ENCODE measurements around the gene B4GALNT1.
A peak's percentile ranks its signal among the peaks of the same experiment; 100 is the strongest.

Gene B4GALNT1

DNA sequence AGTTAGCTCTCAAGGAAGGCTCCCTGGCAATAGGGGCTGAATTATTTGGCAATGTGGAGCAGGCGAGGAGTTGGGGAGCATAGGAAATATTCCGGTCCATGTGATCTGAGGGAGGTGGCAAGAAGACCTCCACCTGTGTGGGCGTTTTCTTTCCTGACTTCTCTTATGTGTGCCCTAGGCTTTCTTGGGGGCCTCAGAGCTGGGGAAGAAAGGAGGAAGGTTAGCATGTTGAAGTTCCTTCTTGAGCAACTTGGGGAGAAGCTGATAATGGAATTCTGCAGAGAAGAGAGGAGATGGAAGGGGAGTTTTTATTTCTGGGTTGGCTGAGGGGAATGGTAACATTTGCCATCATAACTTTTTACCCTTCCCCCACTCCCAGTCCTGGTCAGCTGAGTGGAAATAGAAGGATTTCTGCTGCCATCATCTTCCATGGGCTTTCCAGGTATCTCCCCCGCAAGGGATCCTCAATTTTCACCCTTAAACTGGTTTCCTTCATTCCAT is 27.1 kb downstream of the B4GALNT1 start:
- peaks cover 4% of the 10 kb centered on the region for H3K27me3 Mint-ChIP-seq (ENCODE audit: low read depth)
- H3K36me3 Mint-ChIP-seq (ENCODE audit: low read depth) = peaks cover 45% of the 10 kb centered on the region
- TF ChIP-seq, protein P1, sequence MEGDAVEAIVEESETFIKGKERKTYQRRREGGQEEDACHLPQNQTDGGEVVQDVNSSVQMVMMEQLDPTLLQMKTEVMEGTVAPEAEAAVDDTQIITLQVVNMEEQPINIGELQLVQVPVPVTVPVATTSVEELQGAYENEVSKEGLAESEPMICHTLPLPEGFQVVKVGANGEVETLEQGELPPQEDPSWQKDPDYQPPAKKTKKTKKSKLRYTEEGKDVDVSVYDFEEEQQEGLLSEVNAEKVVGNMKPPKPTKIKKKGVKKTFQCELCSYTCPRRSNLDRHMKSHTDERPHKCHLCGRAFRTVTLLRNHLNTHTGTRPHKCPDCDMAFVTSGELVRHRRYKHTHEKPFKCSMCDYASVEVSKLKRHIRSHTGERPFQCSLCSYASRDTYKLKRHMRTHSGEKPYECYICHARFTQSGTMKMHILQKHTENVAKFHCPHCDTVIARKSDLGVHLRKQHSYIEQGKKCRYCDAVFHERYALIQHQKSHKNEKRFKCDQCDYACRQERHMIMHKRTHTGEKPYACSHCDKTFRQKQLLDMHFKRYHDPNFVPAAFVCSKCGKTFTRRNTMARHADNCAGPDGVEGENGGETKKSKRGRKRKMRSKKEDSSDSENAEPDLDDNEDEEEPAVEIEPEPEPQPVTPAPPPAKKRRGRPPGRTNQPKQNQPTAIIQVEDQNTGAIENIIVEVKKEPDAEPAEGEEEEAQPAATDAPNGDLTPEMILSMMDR (IDR thresholded peaks at IDR 0.05; ENCODE audit: unreplicated experiment in 3 of 3) = no peak
- peaks cover 57% of the 10 kb centered on the region for H3K4me1 Mint-ChIP-seq
- H3K4me3 Mint-ChIP-seq = peak overlapping the region; percentile 83 to 91 (median 88)
- H3K27ac Mint-ChIP-seq = peak overlapping the region; percentile 92 to 98 (median 97)
- H3K9me3 Mint-ChIP-seq = no peaks in the 10 kb centered on the region

DNA sequence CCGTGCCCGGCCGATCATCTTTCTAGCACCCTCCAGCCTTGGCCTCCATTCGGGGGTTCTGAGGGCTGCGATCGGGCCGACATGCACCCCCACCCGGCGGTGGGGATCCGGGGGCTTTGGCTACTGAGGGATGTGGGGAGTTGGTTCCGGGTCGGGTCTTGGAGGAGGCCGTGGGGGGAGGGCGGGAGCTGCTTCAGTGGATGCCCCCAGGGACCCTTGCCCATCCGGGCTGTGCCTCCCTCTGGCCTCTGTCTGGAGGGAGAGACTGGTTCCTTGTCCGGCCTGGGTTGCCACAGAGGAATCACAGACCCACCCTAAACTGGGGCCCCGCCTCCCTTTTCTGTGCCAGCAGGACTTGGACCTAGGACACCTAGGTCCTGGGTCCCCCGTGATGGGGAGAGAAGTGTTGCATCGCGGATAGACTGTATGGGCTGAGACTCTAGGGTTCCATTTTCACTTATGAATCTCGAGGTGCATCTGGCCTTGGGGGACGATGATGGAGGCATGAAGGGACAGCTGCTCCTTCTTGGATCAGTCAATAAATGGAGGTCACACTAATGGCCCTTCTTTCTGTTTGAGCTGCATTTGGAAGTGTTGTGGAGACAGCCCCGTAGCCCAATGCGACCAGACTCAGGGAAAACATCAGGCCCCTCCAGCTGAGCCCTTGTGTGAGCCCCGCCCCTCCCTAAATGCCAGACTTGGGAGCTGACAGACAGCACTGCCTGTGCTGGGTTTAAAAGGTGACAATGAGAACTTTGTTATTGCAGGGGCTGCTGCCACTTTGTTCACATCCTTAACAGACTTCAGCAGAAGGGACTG is 27.8 kb downstream of the B4GALNT1 start:
- H3K27ac Mint-ChIP-seq = peak overlapping the region; percentile 92 to 98 (median 97)
- peaks cover 4% of the 10 kb centered on the region for H3K27me3 Mint-ChIP-seq (ENCODE audit: low read depth)
- no peaks in the 10 kb centered on the region for H3K9me3 Mint-ChIP-seq
- peaks cover 49% of the 10 kb centered on the region for H3K36me3 Mint-ChIP-seq (ENCODE audit: low read depth)
- peak overlapping the region; percentile 83 to 91 (median 88) for H3K4me3 Mint-ChIP-seq
- H3K4me1 Mint-ChIP-seq = peaks cover 53% of the 10 kb centered on the region
- TF ChIP-seq, protein P1 (IDR thresholded peaks at IDR 0.05; ENCODE audit: unreplicated experiment in 3 of 3) = no peak

- Mint-ChIP-seq H3K27ac (peak within 1 kb of the TSS; percentile 92 to 98 (median 97)), H3K27me3 (ENCODE audit: low read depth) (peaks cover 4% of the 10 kb centered on the region), H3K9me3 (no peaks in the 10 kb centered on the region), H3K4me3 (peak within 1 kb of the TSS; percentile 83 to 91 (median 88)), H3K4me1 (peaks cover 49% of the 10 kb centered on the region), H3K36me3 (ENCODE audit: low read depth) (peaks cover 52% of the 10 kb centered on the region)
- TF ChIP-seq, protein P1 (IDR thresholded peaks at IDR 0.05; ENCODE audit: unreplicated experiment in 3 of 3) = no peak
These were observed 28.5 kb downstream of the B4GALNT1 start, which contains the start of gene DTX3 for GRCh38 chr12:57604454-57604991. Gene DTX3 (plus strand): TSS chr12:57604824. CDS start chr12:57606518, 1,694 bp downstream.

- H3K27me3 Mint-ChIP-seq (ENCODE audit: low read depth) = peaks cover 4% of the 10 kb centered on the region
- peaks cover 52% of the 10 kb centered on the region for H3K36me3 Mint-ChIP-seq (ENCODE audit: low read depth)
- H3K9me3 Mint-ChIP-seq = no peaks in the 10 kb centered on the region
- TF ChIP-seq, protein P1 (IDR thresholded peaks at IDR 0.05; ENCODE audit: unreplicated experiment in 3 of 3) = no peak
- H3K4me3 Mint-ChIP-seq = peak overlapping the region; percentile 83 to 91 (median 88)
- H3K27ac Mint-ChIP-seq = peak overlapping the region; percentile 92 to 98 (median 97)
- H3K4me1 Mint-ChIP-seq = peaks cover 43% of the 10 kb centered on the region
These were observed 29.1 kb downstream of the B4GALNT1 start for GRCh38 chr12:57603815-57604453.

GRCh38 chr12:57603324-57603723 is 29.7 kb downstream of the B4GALNT1 start:
- TF ChIP-seq, protein P1 (IDR thresholded peaks at IDR 0.05; ENCODE audit: unreplicated experiment in 3 of 3) = no peak

More at GRCh38 chr12:57603324-57603723, 29.7 kb downstream of the B4GALNT1 start:
- peaks cover 52% of the 10 kb centered on the region for H3K36me3 Mint-ChIP-seq (ENCODE audit: low read depth)
- H3K4me1 Mint-ChIP-seq = peaks cover 42% of the 10 kb centered on the region
- H3K27ac Mint-ChIP-seq = peak overlapping the region; percentile 92 to 98 (median 97)
- peak overlapping the region; percentile 83 to 91 (median 88) for H3K4me3 Mint-ChIP-seq
- no peaks in the 10 kb centered on the region for H3K9me3 Mint-ChIP-seq
- peaks cover 4% of the 10 kb centered on the region for H3K27me3 Mint-ChIP-seq (ENCODE audit: low read depth)
